Spleen (tissue), 7 donors: ENCODE data around the gene UAP1.

Experiments used
- POLR2A ChIP-seq, 3 donors: fragments of 450-650 bp; IDR thresholded peaks; one replicate each; pipeline ENCODE4 v1.5.1; 2017; ENCODE audit warnings: antibody characterized with exemption in 3 of 3, mild to moderate bottlenecking in 1 of 3
- POLR2AphosphoS5 ChIP-seq, 3 donors: sonication (generic); formaldehyde crosslinking; IDR thresholded peaks; one replicate each; pipeline ENCODE4 v1.5.1; 2017; ENCODE audit warnings: antibody characterized with exemption in 3 of 3
- TF ChIP-seq, protein P1 (sequence below), 11 experiments: fragments of 200-600 bp in 7 of 11; fragments of 450-650 bp in 4 of 11; sonication (generic) in 4 of 11; IDR thresholded peaks in 8 of 11; conservative IDR thresholded peaks in 3 of 11; 1 replicate in 7 of 11; 2 replicates in 4 of 11; pipeline versions ENCODE4 v1.4.0 to v1.8.0; 2016 to 2021; ENCODE audit warnings: antibody characterized with exemption in 11 of 11, inconsistent platforms in 4 of 11, mild to moderate bottlenecking in 1 of 11
- donor health status: DM: no; HTN: no; CAD: no; lungs with moderate emphysema.
- donor health status: DM: no; HTN: no; CAD: no.
- donor health status: DM: no; HTN: no; CAD: no.

DNA sequence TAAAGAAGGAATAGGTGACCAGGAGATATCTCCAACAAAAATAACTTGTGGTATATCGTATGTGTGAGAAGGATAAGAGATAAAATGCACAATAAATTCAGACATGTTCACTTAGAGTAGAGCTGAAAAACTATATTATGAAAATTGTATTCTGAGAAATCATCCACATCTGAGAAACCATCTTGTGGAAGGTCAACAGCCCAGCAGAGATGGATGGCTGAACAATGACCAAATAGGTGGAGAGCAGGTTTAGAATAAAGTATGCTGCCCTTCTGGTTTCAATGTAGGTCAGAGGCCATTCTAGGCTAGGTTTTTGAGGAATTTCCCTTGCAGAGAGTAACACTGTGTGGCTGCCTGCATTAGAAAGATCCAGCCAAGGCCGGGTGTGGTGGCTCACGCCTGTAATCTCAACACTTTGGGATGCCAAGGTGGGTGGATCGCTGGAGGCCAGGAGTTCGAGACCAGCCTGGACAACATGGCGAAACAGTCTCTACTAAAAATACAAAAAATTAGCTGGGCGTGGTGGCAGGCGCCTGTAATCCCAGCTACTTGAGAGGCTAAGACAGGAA is 8.8 kb upstream of the UAP1 start:
- TF ChIP-seq, protein P1, sequence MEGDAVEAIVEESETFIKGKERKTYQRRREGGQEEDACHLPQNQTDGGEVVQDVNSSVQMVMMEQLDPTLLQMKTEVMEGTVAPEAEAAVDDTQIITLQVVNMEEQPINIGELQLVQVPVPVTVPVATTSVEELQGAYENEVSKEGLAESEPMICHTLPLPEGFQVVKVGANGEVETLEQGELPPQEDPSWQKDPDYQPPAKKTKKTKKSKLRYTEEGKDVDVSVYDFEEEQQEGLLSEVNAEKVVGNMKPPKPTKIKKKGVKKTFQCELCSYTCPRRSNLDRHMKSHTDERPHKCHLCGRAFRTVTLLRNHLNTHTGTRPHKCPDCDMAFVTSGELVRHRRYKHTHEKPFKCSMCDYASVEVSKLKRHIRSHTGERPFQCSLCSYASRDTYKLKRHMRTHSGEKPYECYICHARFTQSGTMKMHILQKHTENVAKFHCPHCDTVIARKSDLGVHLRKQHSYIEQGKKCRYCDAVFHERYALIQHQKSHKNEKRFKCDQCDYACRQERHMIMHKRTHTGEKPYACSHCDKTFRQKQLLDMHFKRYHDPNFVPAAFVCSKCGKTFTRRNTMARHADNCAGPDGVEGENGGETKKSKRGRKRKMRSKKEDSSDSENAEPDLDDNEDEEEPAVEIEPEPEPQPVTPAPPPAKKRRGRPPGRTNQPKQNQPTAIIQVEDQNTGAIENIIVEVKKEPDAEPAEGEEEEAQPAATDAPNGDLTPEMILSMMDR (IDR thresholded peaks at IDR 0.05 in 8 of 11, conservative IDR thresholded peaks at IDR 0.05 in 3 of 11) = no peak
- TF ChIP-seq POLR2A (IDR thresholded peaks at IDR 0.05) (no peak), POLR2AphosphoS5 (IDR thresholded peaks at IDR 0.05) (no peak)
